DMS 273 treated with DMSO at 0.1 percent for 48 hours (cell line): ENCODE measurements around the gene AGPAT2.

ENCODE experiments used
- DNase-seq: peaks from one replicate; lab custom pipeline; 2025; lab: John Stamatoyannopoulos, UW

The AGPAT2 gene

GRCh38 chr9:136625101-136626065 lies 61.9 kb downstream of the AGPAT2 start:
- no peak for DNase-seq

- no peak for DNase-seq
Observed at GRCh38 chr9:136624184-136624951, 62.9 kb downstream of the AGPAT2 start.

GRCh38 chr9:136623842-136624183 lies 63.4 kb downstream of the AGPAT2 start:
- DNase-seq: no peak
